MCF 10A (cell line): Measurements from ENCODE around the gene PIK3CB. TPM values are rescaled to one million over a fixed set of nuclear protein-coding genes. Genes with fewer than 3 reads are reported as not detected.

Experiments
- BruUV-seq: library from RNA; stranded (reverse); fragments of 400-500 nt; replicated peaks from 2 replicates; lab custom pipeline; 2021; lab: Mats Ljungman, UMichigan
- CTCF ChIA-PET: fragments of 300-600 bp; sonication (Branson Sonifier 250); formaldehyde crosslinking; extraction: SDS; loops from one replicate; lab custom pipeline; 2021; ENCODE audit warnings: antibody characterized with exemption, inconsistent platforms; lab: Yijun Ruan, JAX
- POLR2A ChIA-PET: fragments of 300-600, 350-650 bp; sonication (Branson Sonifier 250); formaldehyde crosslinking; extraction: SDS; loops from one replicate; lab custom pipeline; 2020; ENCODE audit warnings: antibody characterized with exemption, inconsistent platforms; lab: Yijun Ruan, JAX
- DNase-seq: peaks from one replicate; pipeline ENCODE4 v3.0.0-alpha.2; 2018; ENCODE audit not compliant: unreplicated experiment
- H3K27ac Mint-ChIP-seq: one replicate; pipeline ENCODE4 v1.8.0; 2022; ENCODE audit warnings: mild to moderate bottlenecking, low read depth, mixed read lengths; ENCODE audit not compliant: unreplicated experiment
- H3K27me3 Mint-ChIP-seq: one replicate; pipeline ENCODE4 v1.8.0; 2022; ENCODE audit warnings: mixed read lengths; ENCODE audit not compliant: insufficient read depth, unreplicated experiment
- H3K36me3 Mint-ChIP-seq: one replicate; pipeline ENCODE4 v1.8.0; 2022; ENCODE audit warnings: mild to moderate bottlenecking, moderate library complexity, mixed read lengths; ENCODE audit not compliant: insufficient read depth, unreplicated experiment
- H3K4me1 Mint-ChIP-seq: one replicate; pipeline ENCODE4 v1.8.0; 2022; ENCODE audit warnings: mixed read lengths; ENCODE audit not compliant: insufficient read depth, unreplicated experiment
- H3K4me3 Mint-ChIP-seq: one replicate; pipeline ENCODE4 v1.8.0; 2022; ENCODE audit warnings: mild to moderate bottlenecking, moderate library complexity, mixed read lengths; ENCODE audit not compliant: unreplicated experiment
- H3K9me3 Mint-ChIP-seq: one replicate; pipeline ENCODE4 v1.8.0; 2022; ENCODE audit warnings: mixed read lengths; ENCODE audit not compliant: unreplicated experiment
- intact Hi-C: fragments of 100-400 bp; cut with micrococcal nuclease; formaldehyde crosslinking; loops from 2 replicates; pipeline ENCODE4 v1.14.1; 2022
- total RNA-seq: library from RNA; stranded (reverse); gene quantifications from 2 replicates; pipeline ENCODE4 v1.2.3, GENCODE V29; 2022
- TF ChIP-seq, protein P1 (sequence below): fragments of 200-600 bp; IDR thresholded peaks from one replicate; pipeline ENCODE4 v1.8.0; 2022; ENCODE audit warnings: antibody characterized with exemption, mild to moderate bottlenecking; ENCODE audit not compliant: unreplicated experiment

The PIK3CB gene
- total RNA-seq, 1 experiment from 2014 or later: 21.1 TPM

DNA sequence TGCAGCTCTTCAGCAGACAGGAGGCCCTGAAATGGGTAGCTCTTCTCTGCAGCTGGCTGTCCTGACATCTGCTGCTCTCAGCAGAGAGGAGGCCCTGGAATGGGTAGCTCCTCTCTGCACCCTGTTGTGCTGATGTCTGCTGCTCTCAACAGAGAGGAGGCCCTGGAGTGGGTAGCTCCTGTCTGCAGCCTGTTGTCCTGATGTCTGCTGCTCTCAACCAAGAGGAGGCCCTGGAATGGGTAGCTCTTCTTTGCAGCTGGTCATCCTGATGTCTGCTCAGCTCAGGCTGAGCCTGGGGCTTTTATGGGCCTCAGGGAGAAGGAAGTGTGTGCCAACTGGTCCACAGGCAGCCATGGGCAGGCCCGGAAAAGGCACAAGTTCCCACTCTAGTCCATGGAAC lies 66.6 kb downstream of the PIK3CB start:
- no peak overlapping the region for H3K4me3 Mint-ChIP-seq
- DNase-seq: peak; percentile 21
- TF ChIP-seq, protein P1, sequence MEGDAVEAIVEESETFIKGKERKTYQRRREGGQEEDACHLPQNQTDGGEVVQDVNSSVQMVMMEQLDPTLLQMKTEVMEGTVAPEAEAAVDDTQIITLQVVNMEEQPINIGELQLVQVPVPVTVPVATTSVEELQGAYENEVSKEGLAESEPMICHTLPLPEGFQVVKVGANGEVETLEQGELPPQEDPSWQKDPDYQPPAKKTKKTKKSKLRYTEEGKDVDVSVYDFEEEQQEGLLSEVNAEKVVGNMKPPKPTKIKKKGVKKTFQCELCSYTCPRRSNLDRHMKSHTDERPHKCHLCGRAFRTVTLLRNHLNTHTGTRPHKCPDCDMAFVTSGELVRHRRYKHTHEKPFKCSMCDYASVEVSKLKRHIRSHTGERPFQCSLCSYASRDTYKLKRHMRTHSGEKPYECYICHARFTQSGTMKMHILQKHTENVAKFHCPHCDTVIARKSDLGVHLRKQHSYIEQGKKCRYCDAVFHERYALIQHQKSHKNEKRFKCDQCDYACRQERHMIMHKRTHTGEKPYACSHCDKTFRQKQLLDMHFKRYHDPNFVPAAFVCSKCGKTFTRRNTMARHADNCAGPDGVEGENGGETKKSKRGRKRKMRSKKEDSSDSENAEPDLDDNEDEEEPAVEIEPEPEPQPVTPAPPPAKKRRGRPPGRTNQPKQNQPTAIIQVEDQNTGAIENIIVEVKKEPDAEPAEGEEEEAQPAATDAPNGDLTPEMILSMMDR: no peak

DNA sequence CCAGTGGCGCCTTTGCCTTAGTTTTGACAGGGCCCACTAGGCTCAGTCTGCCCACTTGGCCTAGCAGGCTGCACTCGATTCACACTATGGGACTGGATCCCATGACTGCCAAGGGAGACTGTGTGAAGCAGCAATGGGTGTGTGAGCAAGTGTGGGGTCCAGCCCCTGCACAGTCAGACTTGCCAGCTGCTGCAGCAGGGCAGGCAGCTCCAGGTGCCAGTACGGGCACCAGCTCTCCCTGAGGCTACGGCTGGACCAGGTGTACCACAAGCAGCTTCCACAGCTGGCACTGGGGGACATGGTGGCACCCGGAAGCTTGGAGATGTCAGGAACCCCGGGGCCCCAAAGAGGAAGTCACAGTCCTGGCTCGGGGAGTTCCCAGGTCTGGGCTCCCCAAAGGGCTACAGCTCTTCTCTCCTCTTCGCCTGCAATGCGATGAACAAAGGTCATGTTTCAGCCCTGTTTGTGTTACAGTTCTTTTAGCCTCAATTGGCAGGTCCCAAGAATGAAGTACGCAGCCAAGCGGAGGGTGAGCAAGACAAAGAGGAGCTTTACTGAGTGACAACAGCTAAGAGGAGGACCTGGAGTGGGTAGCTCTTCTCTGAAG lies 67.1 kb downstream of the PIK3CB start:
- H3K36me3 Mint-ChIP-seq: peaks cover 15% of the 10 kb centered on the region
- BruUV-seq: no TSS peak
- H3K4me1 Mint-ChIP-seq: peaks cover 6% of the 10 kb centered on the region
- H3K4me3 Mint-ChIP-seq: no peak overlapping the region
- intact Hi-C loops: no loop called here
- POLR2A ChIA-PET: interaction anchor here (1.1 kb wide), 1 partner anchor 19 kb away, joined by 3 read pairs; no protein-coding TSS in a partner anchor
- no peaks in the 10 kb centered on the region for H3K9me3 Mint-ChIP-seq
- H3K27me3 Mint-ChIP-seq: no peaks in the 10 kb centered on the region
- DNase-seq: no peak
- CTCF ChIA-PET: interaction anchor here (0.6 to 3.1 kb wide), 3 partner anchors 148 to 1852 kb away, joined by 3 to 10 read pairs (median 9); no protein-coding TSS in a partner anchor
- no peak overlapping the region for H3K27ac Mint-ChIP-seq
- TF ChIP-seq, protein P1: no peak

More for the DNA sequence above, 66.6 kb downstream of the PIK3CB start:
- BruUV-seq: no TSS peak
- Mint-ChIP-seq H3K27ac (no peak overlapping the region), H3K9me3 (no peaks in the 10 kb centered on the region), H3K36me3 (peaks cover 18% of the 10 kb centered on the region), H3K4me1 (peaks cover 6% of the 10 kb centered on the region), H3K27me3 (no peaks in the 10 kb centered on the region)
- POLR2A ChIA-PET: interaction anchor here (1.1 kb wide), 1 partner anchor 19 kb away, joined by 3 read pairs; no protein-coding TSS in a partner anchor
- intact Hi-C loops: no loop called here
- CTCF ChIA-PET: interaction anchor here (2.3 to 3.1 kb wide), 2 partner anchors 147 to 155 kb away, joined by 9 to 10 read pairs; no protein-coding TSS in a partner anchor

DNA sequence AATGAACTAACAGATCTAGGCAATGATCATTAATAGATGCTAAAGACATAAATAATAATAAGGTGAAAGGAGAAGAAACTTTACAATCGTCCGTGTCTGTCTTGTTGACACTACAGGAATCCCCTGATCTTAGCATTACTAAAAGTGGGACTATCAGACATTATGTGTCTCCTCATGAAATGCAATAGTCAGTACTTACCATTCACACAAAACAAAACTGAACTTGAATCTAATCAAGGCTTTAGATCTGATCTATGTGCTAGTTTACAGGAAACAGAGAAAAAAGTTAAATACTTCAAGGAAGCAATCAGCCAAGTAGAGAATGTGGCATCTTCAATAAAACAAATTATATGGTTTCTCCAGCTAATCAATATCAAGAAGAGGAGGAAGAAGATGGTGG lies 73.7 kb downstream of the PIK3CB start:
- Mint-ChIP-seq H3K36me3 (peaks cover 5% of the 10 kb centered on the region), H3K4me3 (no peak overlapping the region), H3K27ac (no peak overlapping the region), H3K27me3 (no peaks in the 10 kb centered on the region), H3K9me3 (no peaks in the 10 kb centered on the region), H3K4me1 (peaks cover 6% of the 10 kb centered on the region)
- CTCF ChIA-PET: interaction anchor here (1.0 to 1.1 kb wide), 2 partner anchors 9 to 30 kb away, joined by 4 read pairs; no protein-coding TSS in a partner anchor
- POLR2A ChIA-PET: no interaction called here
- BruUV-seq: no TSS peak
- no peak for DNase-seq
- intact Hi-C loops: no loop called here
- TF ChIP-seq, protein P1: no peak

DNA sequence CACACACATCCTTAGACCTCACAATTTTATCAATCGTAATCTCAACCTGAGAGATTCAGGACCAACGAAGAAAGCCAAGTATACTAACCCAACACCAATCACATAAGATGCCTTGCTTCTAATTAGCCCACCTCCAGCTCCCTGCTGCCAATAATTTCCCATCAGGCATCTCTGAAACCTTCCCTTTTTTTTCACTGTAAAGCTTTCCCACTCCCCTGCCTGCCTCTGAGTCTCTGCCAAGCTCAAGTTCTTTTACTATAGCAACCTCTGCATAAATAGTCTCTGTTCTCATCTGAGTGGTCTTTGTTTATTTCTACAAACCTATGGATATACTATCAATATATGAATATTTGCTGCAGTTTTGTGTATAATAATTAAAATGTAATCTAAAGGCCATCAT lies 86.5 kb downstream of the PIK3CB start:
- ChIA-PET CTCF (no interaction called here), POLR2A (no interaction called here)
- no TSS peak for BruUV-seq
- peaks cover 12% of the 10 kb centered on the region for H3K36me3 Mint-ChIP-seq
- H3K9me3 Mint-ChIP-seq: no peaks in the 10 kb centered on the region
- no peaks in the 10 kb centered on the region for H3K27me3 Mint-ChIP-seq
- TF ChIP-seq, protein P1: no peak
- intact Hi-C loops: no loop called here
- no peaks in the 10 kb centered on the region for H3K4me1 Mint-ChIP-seq
- no peak overlapping the region for H3K4me3 Mint-ChIP-seq
- DNase-seq: no peak
- H3K27ac Mint-ChIP-seq: no peak overlapping the region
